Lower leg skin (tissue), 4 donors: ENCODE data around the gene CYP8B1. TPM values are rescaled to one million over a fixed set of nuclear protein-coding genes. Genes with fewer than 3 reads are reported as not detected.

Source experiments
- DNase-seq, 2 donors: peaks; one replicate each; pipeline ENCODE4 v3.0.0-alpha.2; 2019; ENCODE audit warnings: low spot score in 2 of 2
- H3K4me3 ChIP-seq: fragments of 200-600 bp; sonication (generic); 2 replicates; pipeline ENCODE4 v1.5.1; 2017; ENCODE audit warnings: mild to moderate bottlenecking, low read depth; ENCODE audit not compliant: poor library complexity, severe bottlenecking
- POLR2A ChIP-seq, 2 donors: fragments of 450-650 bp; IDR thresholded peaks; one replicate each; pipeline ENCODE4 v1.6.1; 2016 to 2017; ENCODE audit warnings: antibody characterized with exemption in 2 of 2, mild to moderate bottlenecking in 1 of 2, moderate library complexity in 1 of 2
- WGBS, 2 donors: methylation state at CpG; one replicate each; pipeline ENCODE4 v1.1.5; 2018; 5-methylcytosine and 5-hydroxymethylcytosine counted together
- intact Hi-C: fragments of 100-400 bp; cut with DNase I; formaldehyde crosslinking; loops from one replicate; pipeline ENCODE4 v1.15.0; 2023; ENCODE audit warnings: low total_unique reads
- total RNA-seq, 4 donors: library from RNA; depleted of rRNA; stranded (reverse); fragments of >200 nt; gene quantifications; one replicate each; pipeline ENCODE4 v1.1.0, GENCODE V29; 2016
- TF ChIP-seq, protein P1 (sequence below), 3 donors: fragments of 450-650 bp; IDR thresholded peaks; one replicate each; pipeline ENCODE4 v1.5.1; 2016; ENCODE audit warnings: antibody characterized with exemption in 3 of 3, mild to moderate bottlenecking in 3 of 3, moderate library complexity in 2 of 3

The CYP8B1 gene
- total RNA-seq, 4 donors from 2014 or later: not detected

GRCh38 chr3:42874749-42875148 lies 930 bp downstream of the CYP8B1 start:
- 86 to 92% methylated on average over 10 of the region's 10 CpGs for WGBS, 2 donors
- DNase-seq: peak in 1 of 2 donors; percentile 72
- intact Hi-C loops: no loop called here
- TF ChIP-seq, protein P1, sequence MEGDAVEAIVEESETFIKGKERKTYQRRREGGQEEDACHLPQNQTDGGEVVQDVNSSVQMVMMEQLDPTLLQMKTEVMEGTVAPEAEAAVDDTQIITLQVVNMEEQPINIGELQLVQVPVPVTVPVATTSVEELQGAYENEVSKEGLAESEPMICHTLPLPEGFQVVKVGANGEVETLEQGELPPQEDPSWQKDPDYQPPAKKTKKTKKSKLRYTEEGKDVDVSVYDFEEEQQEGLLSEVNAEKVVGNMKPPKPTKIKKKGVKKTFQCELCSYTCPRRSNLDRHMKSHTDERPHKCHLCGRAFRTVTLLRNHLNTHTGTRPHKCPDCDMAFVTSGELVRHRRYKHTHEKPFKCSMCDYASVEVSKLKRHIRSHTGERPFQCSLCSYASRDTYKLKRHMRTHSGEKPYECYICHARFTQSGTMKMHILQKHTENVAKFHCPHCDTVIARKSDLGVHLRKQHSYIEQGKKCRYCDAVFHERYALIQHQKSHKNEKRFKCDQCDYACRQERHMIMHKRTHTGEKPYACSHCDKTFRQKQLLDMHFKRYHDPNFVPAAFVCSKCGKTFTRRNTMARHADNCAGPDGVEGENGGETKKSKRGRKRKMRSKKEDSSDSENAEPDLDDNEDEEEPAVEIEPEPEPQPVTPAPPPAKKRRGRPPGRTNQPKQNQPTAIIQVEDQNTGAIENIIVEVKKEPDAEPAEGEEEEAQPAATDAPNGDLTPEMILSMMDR (IDR thresholded peaks at IDR 0.05): no peak
- TF ChIP-seq POLR2A (IDR thresholded peaks at IDR 0.05): no peak
- no peak overlapping the region for H3K4me3 ChIP-seq

GRCh38 chr3:42873221-42873982 lies 2.3 kb downstream of the CYP8B1 start:
- H3K4me3 ChIP-seq: no peak overlapping the region
- 79 to 80% methylated on average over 9 of the region's 9 CpGs for WGBS, 2 donors
- peak in 1 of 2 donors; percentile 54 for DNase-seq
- TF ChIP-seq, protein P1 (IDR thresholded peaks at IDR 0.05): no peak
- no peak for TF ChIP-seq POLR2A (IDR thresholded peaks at IDR 0.05)
- intact Hi-C loops: no loop called here

DNA sequence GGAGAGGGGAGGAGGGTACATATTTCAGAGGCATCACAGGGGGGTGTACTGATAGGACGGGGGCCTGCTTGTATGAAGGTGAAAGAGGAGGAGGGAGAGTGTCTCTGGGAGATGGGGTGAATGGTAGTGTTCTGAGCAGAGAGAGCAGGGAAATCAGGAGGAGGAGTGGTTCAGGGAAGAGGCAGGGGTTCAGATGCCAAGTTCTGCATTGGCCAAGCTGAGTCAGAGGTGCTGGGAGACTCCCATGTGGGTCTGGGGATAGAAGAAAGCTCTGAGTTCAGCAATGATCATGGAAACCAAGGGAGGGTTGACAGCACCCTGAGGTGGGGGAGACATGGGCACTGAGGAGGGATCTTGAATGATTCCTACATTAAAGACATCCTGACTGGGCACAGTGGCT lies 3.0 kb downstream of the CYP8B1 start:
- intact Hi-C loops: no loop called here
- TF ChIP-seq, protein P1 (IDR thresholded peaks at IDR 0.05): no peak
- no peak for TF ChIP-seq POLR2A (IDR thresholded peaks at IDR 0.05)
- no peak for DNase-seq
- WGBS, 2 donors: 68 to 71% methylated on average over 1 of the region's 1 CpG
- H3K4me3 ChIP-seq: no peak overlapping the region

GRCh38 chr3:42871592-42872196 lies 4.0 kb downstream of the CYP8B1 start:
- H3K4me3 ChIP-seq: no peak overlapping the region
- intact Hi-C loops: no loop called here
- DNase-seq: no peak
- TF ChIP-seq, protein P1 (IDR thresholded peaks at IDR 0.05): no peak
- no peak for TF ChIP-seq POLR2A (IDR thresholded peaks at IDR 0.05)
- 59 to 69% methylated on average over 5 of the region's 5 CpGs for WGBS, 2 donors

DNA sequence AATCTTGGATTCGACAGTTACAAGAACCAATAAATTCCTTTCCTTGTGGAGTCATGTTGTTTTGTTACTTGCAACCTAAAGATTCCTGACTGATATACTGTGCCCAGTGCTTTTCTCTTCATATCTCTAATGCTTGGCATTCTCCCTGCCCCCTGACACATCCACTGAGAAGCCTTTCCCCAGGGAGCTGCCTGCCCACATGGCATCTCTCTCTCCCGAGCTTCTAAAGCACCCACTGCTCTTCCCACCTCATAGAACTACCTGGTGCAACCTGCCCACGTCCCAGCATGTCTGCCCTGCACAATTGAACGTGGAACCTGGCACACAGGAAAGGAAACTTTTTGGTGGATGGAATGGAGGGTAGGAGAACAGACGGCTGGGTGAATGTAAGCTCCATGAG lies 6.8 kb downstream of the CYP8B1 start:
- TF ChIP-seq POLR2A (IDR thresholded peaks at IDR 0.05): no peak
- TF ChIP-seq, protein P1 (IDR thresholded peaks at IDR 0.05): no peak
- 72 to 75% methylated on average over 5 of the region's 5 CpGs for WGBS, 2 donors
- DNase-seq: peak in 1 of 2 donors; percentile 12
- intact Hi-C loops: no loop called here
- H3K4me3 ChIP-seq: no peak overlapping the region
